CMK (cell line): Measurements from ENCODE around the gene SH2D3C.
A peak's percentile ranks its signal among the peaks of the same experiment; 100 is the strongest.
"Not testable (repeated sequence)": the region's sequence is repeated elsewhere in the genome, so short reads cannot be mapped to it uniquely, and the experiment has no call there.

ENCODE experiments used
- DNase-seq: peaks from one replicate; pipeline ENCODE4 v3.0.0-alpha.2; 2010; ENCODE audit warnings: low read depth

SH2D3C gene

DNA sequence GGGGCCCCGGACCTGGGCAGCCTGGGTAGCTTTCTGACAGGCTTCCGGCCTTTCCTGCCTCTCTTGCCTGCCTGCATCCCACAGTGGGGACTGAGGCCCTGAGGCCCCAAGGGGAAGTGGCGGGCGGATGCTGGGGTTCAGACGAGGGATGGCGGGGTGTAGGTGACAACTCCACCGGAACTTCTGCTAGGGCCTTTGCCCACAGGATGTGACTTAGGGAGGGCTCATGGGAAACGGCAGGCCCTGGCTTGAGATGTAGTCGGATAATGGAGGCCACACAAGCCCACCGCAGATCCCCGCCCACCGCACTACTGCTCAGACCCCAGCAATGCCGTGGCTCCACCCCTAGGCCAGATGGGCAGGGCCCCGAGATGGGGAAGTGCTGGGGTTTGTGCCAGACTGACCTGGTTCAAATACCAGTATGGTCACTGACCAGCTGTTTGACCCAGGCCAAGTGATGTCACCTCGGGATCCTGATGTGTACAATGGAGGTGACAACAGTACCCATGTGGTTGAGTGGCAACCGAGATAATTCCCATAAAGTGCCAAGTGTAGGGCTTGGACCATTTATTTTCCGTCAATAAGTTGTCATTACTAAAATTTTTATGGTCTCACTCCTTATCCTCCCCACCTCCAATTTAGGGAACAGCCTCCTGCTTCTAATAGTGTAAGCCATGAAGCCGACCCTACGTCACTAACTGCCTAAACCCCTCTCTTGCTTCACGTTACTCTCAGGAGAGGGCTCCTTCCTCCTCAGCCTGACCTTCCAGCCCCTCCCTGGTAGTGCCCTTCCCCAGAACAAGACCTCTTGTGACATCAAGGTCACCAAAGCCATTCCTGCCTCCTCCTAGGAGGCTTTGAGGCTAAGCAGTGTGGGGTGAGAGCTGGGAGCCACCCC is 4.9 kb upstream of the SH2D3C start:
- peak; percentile 99 for DNase-seq

DNA sequence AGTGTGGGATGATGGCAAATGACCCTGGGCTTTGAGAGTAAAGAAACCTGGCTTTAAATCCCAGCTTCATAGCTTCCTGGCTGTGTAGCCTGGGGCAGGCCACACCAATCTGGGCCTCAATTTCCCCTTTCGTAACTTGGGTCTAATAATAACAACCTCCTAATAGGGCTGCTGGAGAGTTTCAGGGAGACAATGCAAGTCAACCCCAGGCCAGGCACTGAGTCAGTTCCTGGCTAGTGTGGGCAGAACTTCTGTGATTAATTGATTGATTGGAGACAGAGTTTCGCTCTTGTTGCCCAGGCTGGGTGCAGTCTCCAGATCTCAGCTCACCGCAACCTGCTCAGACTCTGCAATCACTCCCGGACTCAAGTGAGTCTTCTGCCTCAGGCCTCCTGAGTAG is 3.3 kb upstream of the SH2D3C start:
- no peak for DNase-seq

DNA sequence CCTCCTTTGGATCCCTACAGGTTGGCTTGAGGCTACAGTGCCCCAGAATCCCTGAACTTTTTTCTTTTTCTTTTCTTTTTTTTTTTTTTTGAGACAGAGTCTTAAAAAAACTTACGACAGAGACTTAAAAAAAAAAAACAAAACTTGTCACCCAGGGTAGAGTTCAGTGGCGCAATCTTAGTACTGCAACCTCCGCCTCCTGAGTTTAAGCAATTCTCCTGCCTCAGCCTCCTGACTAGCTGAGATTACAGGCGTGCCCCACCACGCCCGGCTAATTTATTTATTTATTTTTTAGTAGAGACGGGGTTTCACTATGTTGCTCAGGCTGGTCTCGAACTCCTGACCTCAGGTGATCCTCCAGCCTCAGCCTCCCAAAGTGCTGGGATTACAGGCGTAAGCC is 2.4 kb upstream of the SH2D3C start:
- DNase-seq: not testable (repeated sequence)

DNA sequence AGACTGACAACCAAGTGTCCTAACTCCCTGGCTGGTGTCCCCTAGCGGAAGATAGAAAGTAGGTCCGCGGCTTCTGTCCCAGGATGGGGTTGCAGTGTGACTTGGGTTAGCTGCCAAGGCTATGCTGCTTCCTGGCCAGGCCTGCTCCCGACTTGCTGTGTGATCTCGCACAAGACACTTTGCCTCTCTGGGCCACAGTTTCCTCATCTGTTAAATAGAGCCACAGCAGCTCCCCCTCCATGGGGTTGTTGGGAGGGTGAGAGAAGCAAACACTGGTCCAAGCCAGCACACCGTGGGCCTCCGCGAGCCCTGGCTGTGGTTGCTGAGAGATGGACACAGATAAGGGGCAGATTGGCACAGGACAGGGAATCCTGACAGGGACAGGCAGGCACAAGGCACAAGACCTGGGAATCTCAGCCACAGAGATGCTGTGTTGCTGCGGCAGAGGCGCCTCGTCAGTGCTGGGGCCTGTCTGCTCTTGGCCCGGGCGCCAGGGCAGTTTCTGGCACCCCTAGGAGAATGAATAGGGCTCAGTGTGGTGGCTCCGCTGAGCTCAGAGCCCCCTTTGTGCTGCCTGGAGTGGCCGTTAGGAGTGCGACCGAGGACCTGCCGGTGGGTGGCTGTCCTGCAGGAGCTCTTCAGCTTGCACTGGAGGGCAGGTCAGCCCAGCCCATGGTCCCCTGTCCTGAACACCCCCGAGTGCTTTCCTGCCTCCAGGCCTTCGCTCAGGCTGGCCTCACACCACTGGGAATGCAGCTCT is 1.8 kb upstream of the SH2D3C start:
- DNase-seq: no peak

DNA sequence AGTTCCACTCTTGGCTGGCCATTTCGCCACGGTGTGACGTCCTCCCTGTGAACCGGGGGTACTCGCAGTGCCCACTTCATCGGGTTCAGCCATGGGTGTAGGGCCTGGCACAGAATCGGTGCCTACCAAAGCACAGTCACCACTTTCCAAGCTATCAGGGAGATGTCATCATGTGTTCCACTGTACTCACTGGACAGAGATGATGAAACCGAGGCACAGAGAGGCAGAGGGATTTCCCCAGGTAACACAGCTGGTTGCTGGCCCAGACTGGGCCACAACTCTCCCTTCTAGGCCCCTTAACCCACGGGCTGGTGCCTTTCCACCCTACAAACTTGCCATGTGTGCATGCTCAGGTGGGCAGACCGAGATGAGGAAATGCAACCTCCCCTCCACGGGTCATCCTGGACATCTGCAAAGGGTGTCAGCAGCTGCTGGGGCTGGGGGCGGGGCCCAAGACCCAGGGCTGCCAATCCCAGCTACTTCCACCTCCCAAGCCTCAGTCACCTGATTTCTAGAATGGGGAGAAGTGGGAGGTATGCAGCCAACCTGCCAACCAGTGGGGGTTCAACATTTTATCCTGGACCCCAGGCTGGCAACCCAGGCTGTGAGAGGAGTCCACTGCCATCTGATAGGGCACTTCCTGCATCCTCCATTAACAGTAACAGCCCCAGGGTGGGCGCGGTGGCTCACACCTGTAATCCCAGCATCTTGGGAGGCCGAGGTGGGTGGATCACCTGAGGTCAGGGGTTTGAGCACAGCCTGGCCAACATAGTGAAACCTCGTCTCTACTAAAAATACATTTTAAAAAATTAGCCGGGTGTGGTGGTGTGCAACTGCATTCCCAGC is 893 bp upstream of the SH2D3C start:
- DNase-seq: no peak

DNA sequence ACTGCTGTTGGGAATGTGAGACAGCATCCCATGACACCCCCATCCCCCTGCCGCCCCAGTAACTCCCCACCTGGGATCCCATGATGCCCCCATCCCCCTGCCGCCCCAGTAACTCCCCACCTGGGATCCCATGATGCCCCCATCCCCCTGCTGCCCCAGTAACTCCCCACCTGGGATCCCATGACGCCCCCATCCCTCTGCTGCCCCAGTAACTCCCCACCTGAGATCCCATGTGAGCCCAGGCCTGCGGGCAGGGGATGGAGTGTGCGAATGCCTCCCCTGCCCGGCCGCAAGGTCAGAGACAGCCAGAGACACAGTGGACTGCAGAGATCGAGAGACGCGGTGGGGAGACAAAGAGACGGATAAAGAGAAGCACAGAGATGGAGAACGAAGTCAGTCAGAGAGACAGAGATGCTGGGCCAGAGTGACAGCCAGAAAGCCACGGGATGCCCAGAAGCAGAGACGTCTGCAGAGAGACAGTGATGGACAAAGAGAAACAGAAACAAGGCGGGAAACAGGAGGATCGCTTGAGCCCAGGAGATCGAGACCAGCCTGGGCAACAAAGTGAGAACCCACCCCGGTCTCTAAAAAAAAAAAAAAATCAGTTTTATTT is 992 bp downstream of the SH2D3C start:
- no peak for DNase-seq

DNA sequence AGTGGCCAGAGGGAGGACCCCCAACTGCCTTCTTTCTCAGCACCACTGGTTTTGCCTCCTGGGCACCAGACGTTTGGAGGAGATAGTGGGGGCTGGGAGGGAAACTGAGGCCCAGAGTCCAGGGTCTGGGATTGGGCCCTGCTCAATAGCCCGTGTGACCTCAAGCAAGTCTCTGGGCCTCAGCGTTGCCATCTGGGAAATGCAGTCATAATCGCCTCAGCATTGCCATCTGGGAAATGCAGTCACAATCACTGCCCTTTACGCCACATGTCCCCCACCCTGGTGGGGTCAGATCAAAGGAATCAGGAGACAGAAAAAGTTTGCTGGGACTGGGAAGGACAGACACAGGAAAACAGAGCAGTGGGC is 1.6 kb downstream of the SH2D3C start:
- DNase-seq: no peak

DNA sequence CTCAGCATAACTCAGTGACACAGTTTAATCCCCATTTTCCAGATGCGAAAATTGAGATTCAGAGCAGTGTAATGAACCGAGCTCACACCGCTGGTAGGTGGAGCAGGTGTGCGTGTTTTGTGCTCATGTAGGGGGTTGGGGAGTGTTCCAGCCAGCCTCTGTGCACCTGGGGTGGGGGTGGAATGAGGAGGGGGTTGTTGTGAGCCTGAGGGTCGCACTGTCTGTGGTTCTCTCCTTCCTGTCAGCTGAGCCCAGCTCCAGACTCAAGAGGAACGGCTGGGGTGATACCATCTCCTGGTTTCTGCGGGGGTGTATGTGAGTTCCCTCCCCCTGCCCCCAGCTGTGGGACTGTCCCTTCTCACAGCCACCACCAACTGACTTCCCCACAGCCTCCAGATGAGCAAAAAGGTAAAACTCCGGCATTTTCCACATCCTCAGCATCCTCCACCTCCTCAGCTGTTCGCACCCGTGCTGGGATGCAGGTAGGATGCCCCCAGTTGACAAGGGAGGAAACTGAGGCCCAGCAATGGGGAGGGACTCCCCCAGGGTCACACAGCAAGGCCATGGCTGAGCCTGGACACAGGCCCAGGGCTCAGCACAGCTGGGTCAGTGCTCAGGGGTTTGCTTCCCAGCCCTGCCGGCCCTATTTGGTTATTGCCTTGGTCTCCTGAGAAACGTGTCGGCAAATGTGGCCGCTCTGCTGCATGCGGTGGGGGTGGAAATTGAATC is 2.1 kb downstream of the SH2D3C start:
- peak; percentile 94 for DNase-seq

DNA sequence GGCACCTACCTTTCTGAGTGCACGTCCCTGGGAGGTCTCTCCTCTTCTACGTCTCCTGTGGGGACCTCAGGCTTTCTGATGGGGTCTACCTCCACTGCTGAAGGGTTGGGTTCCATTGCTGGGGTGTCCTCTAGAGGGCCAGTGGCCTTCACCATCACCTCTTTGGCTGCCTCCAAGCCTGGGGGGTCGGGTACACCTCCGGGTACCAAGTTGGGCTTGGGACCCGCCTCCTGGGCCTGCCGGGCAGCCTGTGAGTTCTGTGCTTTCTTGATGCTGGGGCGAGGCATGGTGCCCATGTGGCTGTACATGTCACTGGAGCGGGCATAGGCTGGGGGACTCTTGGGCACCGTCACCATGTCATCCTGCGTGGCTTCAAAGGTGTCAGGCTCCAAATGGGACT is 4.5 kb downstream of the SH2D3C start:
- no peak for DNase-seq

DNA sequence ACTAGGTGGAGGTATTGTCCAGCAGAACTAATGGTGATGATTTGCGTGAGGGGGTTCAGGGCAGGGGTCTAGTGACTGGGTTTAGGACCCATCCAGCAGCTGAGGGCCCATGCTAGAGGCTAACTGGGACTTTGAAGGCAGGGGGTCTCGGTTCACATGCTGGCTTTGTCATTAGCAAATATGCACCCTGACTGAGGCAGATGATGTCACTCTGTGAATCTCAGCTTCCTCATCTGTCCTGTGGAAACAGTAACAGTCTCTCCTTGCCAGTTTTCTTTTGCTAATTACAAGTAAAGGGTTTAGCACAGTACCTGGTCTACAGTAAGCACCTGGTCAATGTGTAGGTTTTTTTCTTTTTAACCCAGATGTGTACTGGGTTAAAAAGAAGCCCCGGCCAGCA is 5.2 kb downstream of the SH2D3C start:
- DNase-seq: no peak

DNA sequence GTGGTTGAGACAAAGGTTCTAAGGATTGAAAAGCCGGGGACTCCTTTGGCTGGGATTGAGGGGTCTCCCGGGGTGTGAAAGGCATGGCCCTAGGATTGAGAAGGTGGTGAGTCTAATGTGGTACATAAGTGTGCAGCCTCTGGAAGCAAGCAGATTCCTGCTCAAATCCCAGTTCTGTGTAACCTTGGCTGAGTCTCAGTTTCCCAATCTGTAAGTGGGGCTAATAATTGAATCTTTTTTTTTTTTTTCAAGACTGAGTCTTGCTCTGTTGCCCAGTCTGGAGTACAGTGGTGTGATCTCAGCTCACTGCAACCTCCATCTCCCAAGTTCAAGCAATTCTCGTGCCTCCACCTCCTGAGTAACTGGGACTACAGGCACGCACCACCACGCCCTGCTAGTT is 5.9 kb downstream of the SH2D3C start:
- DNase-seq: no peak

DNA sequence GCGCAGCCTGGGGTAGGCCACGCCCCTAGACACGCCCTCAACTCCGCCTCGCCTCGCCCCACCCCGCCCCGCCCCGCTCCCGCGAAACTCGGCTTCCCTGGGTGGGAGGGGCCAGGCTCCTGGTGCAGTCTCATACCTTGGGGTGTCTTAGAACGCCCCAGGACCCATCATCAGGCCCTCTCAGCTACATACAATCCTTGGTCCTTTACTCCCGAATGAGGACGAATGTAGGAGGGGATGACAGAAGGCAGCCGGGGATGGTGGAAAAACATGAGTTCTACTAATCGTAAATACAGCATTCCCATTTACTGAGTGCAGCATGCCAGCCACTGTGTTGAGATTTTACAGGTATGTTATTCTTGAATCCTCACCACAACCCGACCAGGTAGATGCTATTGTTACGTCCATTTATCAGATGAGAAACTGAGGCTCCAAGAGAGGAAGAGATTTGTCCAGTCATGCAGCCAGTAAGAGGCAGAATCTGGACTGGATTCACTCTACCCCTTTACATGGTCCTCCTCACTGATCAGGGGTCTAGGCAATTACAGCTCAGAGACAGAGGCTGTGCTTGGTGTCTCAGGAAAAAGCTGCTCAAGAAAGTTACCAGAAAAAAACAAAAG is 6.8 kb downstream of the SH2D3C start:
- DNase-seq: no peak

DNA sequence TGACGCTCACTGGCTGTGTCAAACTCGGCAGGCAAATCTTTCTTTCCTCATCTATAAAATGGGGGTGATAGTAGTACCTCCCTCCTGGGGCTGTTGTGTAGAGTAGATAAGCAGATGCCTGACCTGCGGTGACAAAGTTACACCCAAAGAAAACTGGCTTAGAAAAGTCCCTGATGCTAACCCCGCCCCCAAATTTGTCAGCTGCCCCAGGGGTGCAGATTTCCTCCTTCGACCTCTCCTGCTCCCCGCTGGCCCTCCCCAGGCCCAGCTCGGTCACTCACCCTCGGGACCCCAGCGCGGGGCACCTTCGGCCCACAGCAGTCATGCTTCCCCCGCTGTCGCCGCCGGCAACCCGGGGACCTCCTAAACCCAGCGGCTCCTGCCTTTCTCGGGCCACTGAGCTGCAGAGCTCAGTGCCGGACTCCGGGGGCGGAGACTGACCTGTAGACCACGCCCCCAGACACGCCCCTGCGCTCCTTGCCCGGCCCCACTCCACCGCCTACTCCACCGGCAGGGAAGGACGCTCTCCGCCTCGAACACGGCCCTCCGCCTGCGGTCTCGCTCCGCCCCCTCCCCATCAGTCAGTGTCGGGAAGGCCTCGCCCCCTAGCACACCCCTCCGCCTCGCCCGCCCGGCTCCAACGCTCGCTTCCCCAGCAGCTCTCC is 7.4 kb downstream of the SH2D3C start:
- DNase-seq: peak; percentile 97

DNA sequence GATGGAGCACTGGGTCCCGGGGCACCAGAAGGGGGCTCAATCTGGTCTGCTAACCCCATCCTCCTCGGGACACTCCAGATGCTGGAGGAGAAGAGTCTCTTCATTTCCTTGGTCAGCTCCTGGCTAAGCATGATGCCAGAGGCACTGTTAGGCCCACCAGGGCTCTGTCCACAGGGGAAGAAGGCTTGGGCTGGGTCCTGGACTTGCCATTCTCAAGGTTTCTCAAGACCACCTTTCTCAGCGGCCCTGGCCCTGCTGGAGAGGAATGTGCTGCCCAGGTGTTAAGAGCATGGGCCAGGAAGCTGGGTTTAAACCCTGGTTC is 7.9 kb downstream of the SH2D3C start:
- DNase-seq: no peak

DNA sequence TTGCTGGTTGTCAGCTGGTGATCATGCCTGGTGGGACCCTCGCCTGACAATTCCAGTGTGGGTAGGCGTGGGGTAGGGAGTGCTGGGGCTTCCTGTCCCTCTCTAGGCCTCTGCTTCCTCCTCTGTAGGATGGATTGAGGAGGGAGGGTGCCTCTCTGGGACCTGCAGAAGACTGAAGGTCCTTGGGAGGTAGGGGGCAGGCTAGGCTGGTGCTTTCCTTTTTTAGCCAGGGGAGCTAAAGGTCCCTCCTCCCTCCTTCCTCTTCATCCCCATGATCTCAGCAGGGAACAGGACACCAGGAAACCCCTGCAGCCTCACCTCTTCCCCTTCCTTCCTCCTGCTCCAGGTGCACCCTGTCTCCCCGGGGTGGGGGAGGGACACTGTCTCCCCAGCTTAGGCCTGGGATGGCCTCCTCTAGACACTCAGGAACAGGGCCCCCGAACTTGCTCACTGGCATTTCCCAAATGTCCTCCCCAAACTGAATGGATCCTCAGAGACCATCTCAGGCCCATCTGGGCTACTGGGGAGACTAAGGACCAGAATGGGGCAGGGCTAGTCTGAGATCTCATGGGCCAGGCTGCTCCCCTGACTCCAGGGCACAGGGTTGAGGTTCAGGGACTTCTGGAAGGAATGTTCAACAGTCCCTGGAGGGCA is 8.4 kb downstream of the SH2D3C start:
- DNase-seq: no peak

DNA sequence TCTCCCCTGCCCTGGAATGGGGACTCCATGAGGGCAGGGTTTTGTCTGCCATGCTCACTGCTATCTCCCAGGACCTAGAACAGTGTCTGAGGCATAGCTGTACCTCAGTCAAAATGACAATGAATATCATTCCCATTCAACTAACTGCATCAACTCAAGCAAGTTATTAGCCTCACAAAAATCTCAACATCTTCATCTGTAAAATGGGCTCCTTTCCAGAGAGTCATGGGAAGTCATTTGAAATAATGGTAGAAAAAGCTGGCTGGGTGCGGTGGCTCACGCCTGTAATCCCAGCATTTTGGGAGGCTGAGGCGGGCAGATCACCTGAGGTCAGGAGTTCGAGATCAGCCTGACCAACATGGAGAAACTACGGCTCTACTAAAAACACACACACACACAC is 9.4 kb downstream of the SH2D3C start:
- DNase-seq: no peak

DNA sequence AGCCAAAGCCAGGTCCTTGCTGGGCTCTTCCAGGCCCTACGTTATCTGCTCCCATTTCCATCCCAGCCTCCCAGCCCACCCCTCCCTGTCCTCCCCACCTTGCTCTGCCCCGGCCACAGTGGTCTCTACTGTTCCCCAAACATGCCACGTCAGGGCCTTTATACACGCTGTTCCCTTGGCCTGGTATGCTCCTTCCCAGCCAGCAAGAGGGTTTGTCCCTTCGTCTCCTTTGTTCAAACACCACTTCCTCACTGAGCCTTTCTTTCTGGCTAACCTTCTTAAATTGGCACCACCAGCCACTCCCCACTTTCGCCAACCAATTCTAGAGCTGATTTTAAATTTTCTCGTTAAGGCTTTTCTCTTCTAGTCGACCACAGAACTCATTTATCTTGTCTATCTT is 9.8 kb downstream of the SH2D3C start:
- no peak for DNase-seq

DNA sequence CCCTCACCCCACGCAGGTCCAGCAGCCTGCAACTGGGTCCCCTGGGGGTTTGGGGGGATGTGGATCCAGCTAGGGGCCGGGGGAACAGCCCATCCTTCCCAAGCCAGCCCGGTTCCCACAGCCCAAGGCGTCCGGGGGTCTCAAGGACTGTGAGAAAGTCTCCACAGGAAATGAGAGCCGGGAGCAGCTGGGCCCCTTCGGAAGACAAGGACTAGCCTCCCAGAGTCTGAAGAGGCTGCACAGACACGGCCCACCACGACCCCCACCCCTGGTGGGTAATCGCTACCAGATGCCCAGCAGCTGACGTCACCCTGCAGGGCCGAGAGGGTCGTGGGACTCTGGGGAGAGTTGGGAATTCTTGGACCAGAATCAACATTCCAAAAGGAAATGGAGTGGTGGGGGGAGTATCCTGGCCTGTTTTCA is 10.5 kb downstream of the SH2D3C start:
- no peak for DNase-seq

DNA sequence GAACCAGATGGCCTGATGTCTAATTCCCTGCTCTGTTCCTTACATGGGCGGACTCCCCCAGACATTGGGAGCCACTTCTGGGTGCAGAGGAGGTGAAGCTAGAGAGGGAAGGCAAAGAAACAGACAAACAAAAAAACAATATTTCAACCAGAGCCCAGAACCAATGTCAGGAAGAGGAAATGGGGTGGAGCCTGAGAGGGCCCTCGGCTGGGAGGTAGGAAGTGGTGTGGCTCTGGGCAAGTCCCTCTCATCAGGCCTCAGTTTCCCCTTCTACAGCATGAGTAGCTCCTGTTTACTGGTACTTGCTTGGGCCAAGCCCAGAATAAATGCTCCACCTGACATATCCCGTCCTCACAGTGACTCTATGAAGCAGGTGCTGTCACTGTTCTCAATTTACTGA is 11.1 kb downstream of the SH2D3C start:
- no peak for DNase-seq

DNA sequence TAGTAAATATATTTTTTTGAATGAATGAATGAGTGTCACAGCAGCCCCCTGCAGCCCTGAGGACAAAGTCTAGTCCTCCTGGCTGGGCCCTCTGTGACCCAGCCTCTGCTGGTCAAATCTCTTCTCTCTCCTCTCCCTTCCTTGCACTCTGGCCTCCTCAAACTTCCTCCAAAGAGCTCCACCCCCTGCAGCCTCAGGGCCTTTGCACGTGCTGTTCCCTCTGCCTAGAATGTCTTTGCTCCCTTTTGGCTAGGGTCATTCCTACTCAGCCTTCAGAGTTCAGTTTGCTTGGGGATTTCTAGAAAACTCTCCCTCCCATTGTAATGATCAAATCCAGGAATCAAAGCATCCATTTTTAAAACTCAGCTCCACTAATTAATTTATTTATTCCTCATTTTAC is 13.0 kb downstream of the SH2D3C start:
- no peak for DNase-seq
